AG09309 (cell line): Measurements from ENCODE around the gene MEOX1.

Source experiments
- DNase-seq: peaks from one replicate; pipeline ENCODE4 v3.0.0-alpha.2; 2010; ENCODE audit warnings: low read depth
- H3K4me3 ChIP-seq: 2 replicates; pipeline ENCODE4 v1.5.1; 2011; ENCODE audit warnings: mild to moderate bottlenecking, low read depth, low read length, moderate library complexity; ENCODE audit not compliant: control insufficient read depth
- TF ChIP-seq, protein P1 (sequence below): IDR thresholded peaks from 2 replicates; pipeline ENCODE4 v1.5.1; 2011; ENCODE audit warnings: mild to moderate bottlenecking, low read depth, low read length, inconsistent platforms; ENCODE audit not compliant: insufficient read depth, control insufficient read depth; ENCODE audit errors: missing control alignments

Gene MEOX1

DNA sequence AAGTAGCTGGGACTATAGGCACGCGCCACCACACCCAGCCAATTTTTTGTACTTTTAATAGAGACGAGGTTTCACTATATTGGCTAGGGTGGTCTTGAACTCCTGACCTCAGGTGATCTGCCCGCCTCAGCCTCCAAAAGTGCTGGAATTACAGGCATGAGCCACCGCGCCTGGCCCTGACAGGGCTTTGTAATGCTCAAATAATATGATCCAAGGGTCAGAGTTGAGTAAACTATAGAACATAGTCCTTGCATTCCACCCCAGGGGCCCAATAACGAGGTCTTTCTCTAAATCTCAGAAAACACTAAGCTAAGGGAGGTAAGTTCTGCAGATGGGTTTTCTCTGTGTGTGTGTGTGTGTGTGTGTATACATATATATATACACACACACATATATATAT lies 5.8 kb upstream of the MEOX1 start:
- no peak for DNase-seq
- TF ChIP-seq, protein P1, sequence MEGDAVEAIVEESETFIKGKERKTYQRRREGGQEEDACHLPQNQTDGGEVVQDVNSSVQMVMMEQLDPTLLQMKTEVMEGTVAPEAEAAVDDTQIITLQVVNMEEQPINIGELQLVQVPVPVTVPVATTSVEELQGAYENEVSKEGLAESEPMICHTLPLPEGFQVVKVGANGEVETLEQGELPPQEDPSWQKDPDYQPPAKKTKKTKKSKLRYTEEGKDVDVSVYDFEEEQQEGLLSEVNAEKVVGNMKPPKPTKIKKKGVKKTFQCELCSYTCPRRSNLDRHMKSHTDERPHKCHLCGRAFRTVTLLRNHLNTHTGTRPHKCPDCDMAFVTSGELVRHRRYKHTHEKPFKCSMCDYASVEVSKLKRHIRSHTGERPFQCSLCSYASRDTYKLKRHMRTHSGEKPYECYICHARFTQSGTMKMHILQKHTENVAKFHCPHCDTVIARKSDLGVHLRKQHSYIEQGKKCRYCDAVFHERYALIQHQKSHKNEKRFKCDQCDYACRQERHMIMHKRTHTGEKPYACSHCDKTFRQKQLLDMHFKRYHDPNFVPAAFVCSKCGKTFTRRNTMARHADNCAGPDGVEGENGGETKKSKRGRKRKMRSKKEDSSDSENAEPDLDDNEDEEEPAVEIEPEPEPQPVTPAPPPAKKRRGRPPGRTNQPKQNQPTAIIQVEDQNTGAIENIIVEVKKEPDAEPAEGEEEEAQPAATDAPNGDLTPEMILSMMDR = no peak
- H3K4me3 ChIP-seq = no peak overlapping the region

DNA sequence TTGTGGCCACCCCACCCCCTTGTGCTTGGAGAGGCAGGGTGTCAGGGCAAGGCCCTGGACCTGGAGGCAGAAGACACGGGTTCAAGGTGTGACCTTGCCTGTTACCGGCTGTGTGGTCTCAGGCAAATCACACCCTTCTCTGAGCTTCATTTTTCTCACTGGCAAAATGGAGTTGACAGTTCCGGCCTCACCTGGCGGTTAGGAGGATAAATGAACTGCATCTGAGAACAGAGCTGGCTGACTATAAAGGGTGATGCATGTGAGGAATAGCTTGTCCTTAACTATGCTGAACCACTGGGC lies 4.2 kb upstream of the MEOX1 start:
- H3K4me3 ChIP-seq = no peak overlapping the region
- TF ChIP-seq, protein P1 = no peak

DNA sequence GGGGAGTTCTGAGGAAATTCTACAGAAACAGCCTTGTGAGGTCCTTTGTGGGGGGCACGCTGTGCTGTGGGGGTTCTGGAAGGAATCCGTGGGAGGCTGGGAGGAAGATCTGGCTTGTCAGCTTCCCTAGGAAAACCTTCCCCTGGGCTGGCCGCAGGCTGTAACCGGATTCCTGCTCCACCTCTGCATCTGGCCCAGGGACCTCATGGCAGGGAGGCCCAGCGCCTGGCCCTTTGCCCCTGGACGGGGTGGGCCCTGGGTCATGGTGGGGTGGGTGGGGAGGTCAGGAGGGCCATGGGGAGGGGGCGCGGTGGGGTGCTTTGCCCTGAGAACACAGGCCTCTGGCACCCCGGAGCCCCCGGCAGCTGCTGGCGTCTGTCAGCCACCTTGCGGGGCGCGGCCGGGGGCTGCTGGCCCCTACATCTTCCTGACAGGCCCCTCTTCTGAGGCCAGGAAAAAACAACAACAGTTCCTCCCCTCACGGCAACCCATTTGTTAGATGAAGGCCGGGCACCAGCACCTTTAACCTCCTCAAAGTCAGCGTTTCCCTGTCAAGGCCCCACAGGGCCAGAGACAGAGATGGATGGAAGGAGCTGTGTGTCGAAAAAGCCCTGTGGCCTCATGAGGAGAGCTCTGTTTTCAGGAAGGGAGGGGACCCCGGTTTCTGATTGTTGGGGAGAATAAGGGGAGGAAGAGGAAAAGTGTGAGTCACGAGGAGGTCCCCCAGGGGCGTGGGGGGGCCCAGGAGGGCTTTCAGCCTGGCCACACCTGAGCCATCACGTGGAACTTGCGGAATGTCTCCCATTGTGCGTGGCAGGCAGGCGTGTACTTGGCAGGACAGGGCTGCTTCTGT lies 3.6 kb upstream of the MEOX1 start:
- TF ChIP-seq, protein P1 = no peak
- no peak for DNase-seq
- H3K4me3 ChIP-seq = no peak overlapping the region

More for the DNA sequence above, 4.2 kb upstream of the MEOX1 start:
- no peak for DNase-seq

DNA sequence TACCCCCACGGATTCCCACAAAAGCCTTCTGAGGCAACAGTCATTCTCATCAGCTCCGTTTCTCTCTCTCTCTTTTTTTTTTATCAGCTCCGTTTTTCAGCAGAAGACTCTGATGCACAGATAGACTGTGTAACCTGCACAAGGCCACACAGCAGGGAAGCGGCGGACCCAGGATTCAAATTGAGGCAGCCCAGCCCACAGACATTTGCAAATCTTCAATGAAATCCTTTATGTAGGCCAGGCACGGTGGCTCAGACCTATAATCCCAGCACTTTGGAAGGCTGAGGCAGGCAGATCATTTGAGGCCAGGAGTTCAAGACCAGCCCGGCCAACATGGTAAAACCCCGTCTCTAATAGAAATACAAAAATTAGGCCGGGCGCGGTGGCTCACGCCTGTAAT lies 2.4 kb upstream of the MEOX1 start:
- TF ChIP-seq, protein P1 = no peak
- no peak for DNase-seq

DNA sequence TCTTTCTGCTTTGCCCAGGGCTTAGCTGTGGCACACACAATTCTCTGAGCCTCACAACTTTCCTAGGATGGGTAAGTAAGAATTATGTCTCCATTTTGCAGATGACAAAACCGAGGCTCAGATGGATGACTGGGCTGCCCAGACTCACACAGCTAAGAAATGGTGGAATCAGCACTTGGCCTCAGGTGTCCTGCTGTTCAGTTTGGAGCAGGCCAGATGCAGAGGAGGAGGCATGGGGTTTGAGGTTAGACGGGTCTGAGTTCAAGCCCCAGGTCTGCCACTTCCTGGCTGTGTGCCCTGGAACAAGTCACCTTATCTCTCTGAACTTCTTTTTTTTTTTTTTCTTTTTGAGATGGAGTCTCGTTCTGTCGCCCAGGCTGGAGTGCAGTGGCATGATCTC lies 1.7 kb upstream of the MEOX1 start:
- no peak for DNase-seq
- TF ChIP-seq, protein P1 = no peak
- no peak overlapping the region for H3K4me3 ChIP-seq

More for the DNA sequence above, 2.4 kb upstream of the MEOX1 start:
- no peak overlapping the region for H3K4me3 ChIP-seq

DNA sequence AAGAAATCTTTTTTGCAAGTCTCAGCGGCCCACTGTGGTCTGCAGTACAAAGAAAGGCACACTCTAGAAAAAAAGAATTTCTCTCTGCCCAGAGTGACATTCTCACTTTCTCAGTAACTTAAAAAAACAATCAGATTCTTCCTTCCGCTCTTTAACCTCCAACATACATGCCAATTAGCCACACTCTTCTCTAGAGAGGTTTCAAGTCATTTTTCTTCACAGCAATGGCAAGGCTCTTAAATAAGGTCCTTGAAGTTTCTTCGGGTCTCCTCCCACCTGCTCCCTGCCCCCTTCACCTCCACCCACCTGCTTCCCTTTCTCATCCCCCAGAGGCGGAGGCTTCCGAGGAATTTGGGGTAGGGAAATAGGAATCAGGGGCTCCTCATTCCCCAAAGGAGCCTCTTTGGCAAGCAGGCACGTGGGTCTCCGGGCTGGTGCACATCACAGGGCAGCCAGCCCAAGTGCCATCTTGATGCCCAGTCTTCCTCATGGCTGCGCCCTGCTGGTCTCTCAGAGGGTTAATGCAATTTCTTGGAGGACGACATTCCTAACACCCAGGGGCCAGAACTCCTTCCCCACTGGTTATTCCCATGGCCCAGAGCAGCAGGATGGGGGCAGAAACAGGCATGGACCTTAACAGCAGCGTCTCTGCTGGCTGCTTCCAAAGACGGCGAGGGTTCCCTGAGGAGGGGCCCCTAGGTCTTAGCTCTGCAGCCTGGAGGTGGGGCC lies 855 bp upstream of the MEOX1 start:
- no peak overlapping the region for H3K4me3 ChIP-seq
- TF ChIP-seq, protein P1 = no peak
- DNase-seq = no peak
